ENCODE data around the gene ADAMTS2. TPM values are rescaled to one million over a fixed set of nuclear protein-coding genes. Genes with fewer than 3 reads are reported as not detected.

ADAMTS2 gene
- total and polyA plus RNA-seq, 2 donors (not counting 3 experiments of a cell fraction or from before 2014, with no cell fraction given), result not detected

- Histone ChIP-seq H3K9me1 (replicated peaks; ENCODE audit: control insufficient read depth, extremely low read depth, insufficient read depth, low read length) (no peaks in the 10 kb centered on the region), H3K36me3 (ENCODE audit: control insufficient read depth in 2 of 2, extremely low read depth in 1 of 2, insufficient read depth in 2 of 2, low read length in 2 of 2) (no peaks in the 10 kb centered on the region), H3K4me2 (ENCODE audit: insufficient read depth, low read length) (no peak overlapping the region), H3K4me1 (ENCODE audit: control insufficient read depth, extremely low read depth, insufficient read depth, low read length) (no peaks in the 10 kb centered on the region), H3K9ac (replicated peaks; ENCODE audit: extremely low read depth, insufficient read depth, low read length) (no peak overlapping the region), H4K20me1 (replicated peaks; ENCODE audit: control insufficient read depth, extremely low read depth, insufficient read depth, low read length) (no peaks in the 10 kb centered on the region), H3K79me2 (ENCODE audit: control insufficient read depth, insufficient read depth, low read length) (no peaks in the 10 kb centered on the region), H3K9me3 (replicated peaks; ENCODE audit: control insufficient read depth, insufficient read depth, low read length) (no peaks in the 10 kb centered on the region), H2AFZ (ENCODE audit: low read depth, low read length) (no peak overlapping the region), H3K27me3 (ENCODE audit: control insufficient read depth in 2 of 2, insufficient read depth in 2 of 2, low read length in 2 of 2) (no peaks in the 10 kb centered on the region), H3K27ac (ENCODE audit: insufficient read depth, low read depth, low read length) (no peak overlapping the region), H3K4me3 (replicated peaks in 1 of 3; ENCODE audit: insufficient read depth in 1 of 3, low read depth in 1 of 3, low read length in 3 of 3) (no peak overlapping the region)
- FAIRE-seq, result no peak
- TF ChIP-seq, protein P1, sequence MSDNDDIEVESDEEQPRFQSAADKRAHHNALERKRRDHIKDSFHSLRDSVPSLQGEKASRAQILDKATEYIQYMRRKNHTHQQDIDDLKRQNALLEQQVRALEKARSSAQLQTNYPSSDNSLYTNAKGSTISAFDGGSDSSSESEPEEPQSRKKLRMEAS (IDR thresholded peaks at IDR 0.05; ENCODE audit: insufficient read depth, insufficient read length), result no peak
- TF ChIP-seq MYC (IDR thresholded peaks at IDR 0.05; ENCODE audit: low read depth, low read length) (no peak), POLR2AphosphoS5 (IDR thresholded peaks at IDR 0.05; ENCODE audit: insufficient read depth, low read depth, low read length) (no peak), CTCF (IDR thresholded peaks at IDR 0.05; ENCODE audit: extremely low read depth in 1 of 2, insufficient read depth in 1 of 2, low read depth in 1 of 2, low read length in 2 of 2) (no peak), GATA2 (IDR thresholded peaks at IDR 0.05; ENCODE audit: insufficient read depth, insufficient read length, low read depth, low read length) (no peak), POLR2A (IDR thresholded peaks at IDR 0.05; ENCODE audit: low read depth, low read length) (no peak), FOS (IDR thresholded peaks at IDR 0.05; ENCODE audit: borderline replicate concordance, insufficient read depth, low read length) (no peak), EZH2 (IDR thresholded peaks at IDR 0.05; ENCODE audit: borderline replicate concordance, low read depth, low read length, severe bottlenecking) (no peak), JUN (IDR thresholded peaks at IDR 0.05; ENCODE audit: borderline replicate concordance, insufficient read depth, insufficient read length, low read depth) (no peak)
- CTCF ChIA-PET, result no interaction called here
- BruUV-seq (replicated peaks), result no TSS peak
- dilution Hi-C loops (cut with MboI; ENCODE audit: extremely low pct_ligation_motif_present, low sequenced_read_pairs) (no loop called here), intact Hi-C loops (cut with micrococcal nuclease) (no loop called here)
- DNase-seq (ENCODE audit: low read depth, low spot score), result no peak
- POLR2A ChIA-PET, result no interaction called here
Measured at GRCh38 chr5:179270581-179271427, 74.5 kb downstream of the ADAMTS2 start.
